DMS 273 treated with DMSO at 0.1 percent for 48 hours (cell line): ENCODE results near the gene CFAP300.

Source experiments
- DNase-seq: peaks from one replicate; lab custom pipeline; 2025; lab: John Stamatoyannopoulos, UW

CFAP300 gene

GRCh38 chr11:102073253-102073652, 26.0 kb downstream of the CFAP300 start:
- DNase-seq = no peak

- no peak for DNase-seq
Observed at GRCh38 chr11:102079625-102080024, 32.4 kb downstream of the CFAP300 start.

GRCh38 chr11:102081313-102081712, 34.1 kb downstream of the CFAP300 start:
- no peak for DNase-seq

GRCh38 chr11:102085864-102086551, 38.8 kb downstream of the CFAP300 start:
- DNase-seq = no peak

GRCh38 chr11:102097186-102097585, 49.9 kb downstream of the CFAP300 start:
- DNase-seq = no peak

GRCh38 chr11:102099755-102100154, 52.5 kb downstream of the CFAP300 start:
- DNase-seq = no peak

GRCh38 chr11:102108734-102109440, 61.6 kb downstream of the CFAP300 start:
- no peak for DNase-seq

- no peak for DNase-seq
Observed at GRCh38 chr11:102109896-102110760, 62.9 kb downstream of the CFAP300 start, which contains the start of gene YAP1. TSS of gene YAP1 (plus strand) at chr11:102110447. CDS start at chr11:102110849, 402 bp downstream.

- DNase-seq = no peak
Observed at GRCh38 chr11:102110761-102111010, 63.4 kb downstream of the CFAP300 start.

GRCh38 chr11:102111011-102111786, 64.0 kb downstream of the CFAP300 start:
- DNase-seq = no peak

- DNase-seq = no peak
Observed at GRCh38 chr11:102111787-102112508, 64.7 kb downstream of the CFAP300 start.

GRCh38 chr11:102112509-102112821, 65.2 kb downstream of the CFAP300 start:
- no peak for DNase-seq

- no peak for DNase-seq
Observed at GRCh38 chr11:102114032-102114431, 66.8 kb downstream of the CFAP300 start.

- DNase-seq = no peak
Observed at GRCh38 chr11:102115557-102115956, 68.3 kb downstream of the CFAP300 start.

- DNase-seq = no peak
Observed at GRCh38 chr11:102116453-102117205, 69.4 kb downstream of the CFAP300 start.

GRCh38 chr11:102117472-102118113, 70.4 kb downstream of the CFAP300 start:
- no peak for DNase-seq

GRCh38 chr11:102118937-102119336, 71.7 kb downstream of the CFAP300 start:
- no peak for DNase-seq

- no peak for DNase-seq
Observed at GRCh38 chr11:102119997-102120396, 72.8 kb downstream of the CFAP300 start.

GRCh38 chr11:102120437-102120973, 73.3 kb downstream of the CFAP300 start:
- DNase-seq = no peak

- no peak for DNase-seq
Observed at GRCh38 chr11:102121329-102121728, 74.1 kb downstream of the CFAP300 start.
